SIG-M5 (cell line): Measurements from ENCODE around the gene CYTH3.
"Not testable (repeated sequence)": the region's sequence is repeated elsewhere in the genome, so short reads cannot be mapped to it uniquely, and the experiment has no call there.

Source experiments
- DNase-seq: peaks from one replicate; lab custom pipeline; 2025; lab: John Stamatoyannopoulos, UW

The CYTH3 gene

GRCh38 chr7:6193709-6194108 is 78.7 kb downstream of the CYTH3 start:
- no peak for DNase-seq

- not testable (repeated sequence) for DNase-seq
Measured at GRCh38 chr7:6190563-6190962, 81.9 kb downstream of the CYTH3 start.

- no peak for DNase-seq
Measured at GRCh38 chr7:6188389-6188788, 84.0 kb downstream of the CYTH3 start.

- no peak for DNase-seq
Measured at GRCh38 chr7:6186577-6186976, 85.8 kb downstream of the CYTH3 start.

- DNase-seq, result no peak
Measured at GRCh38 chr7:6182993-6183392, 89.4 kb downstream of the CYTH3 start.

- no peak for DNase-seq
Measured at GRCh38 chr7:6181136-6181535, 91.3 kb downstream of the CYTH3 start.

- no peak for DNase-seq
Measured at GRCh38 chr7:6180344-6180725, 92.1 kb downstream of the CYTH3 start.

GRCh38 chr7:6179620-6180343 is 92.6 kb downstream of the CYTH3 start:
- DNase-seq, result no peak

- DNase-seq, result no peak
Measured at GRCh38 chr7:6178298-6179029, 94.0 kb downstream of the CYTH3 start.

GRCh38 chr7:6175645-6176044 is 96.8 kb downstream of the CYTH3 start:
- DNase-seq, result no peak

- DNase-seq, result no peak
Measured at GRCh38 chr7:6172910-6173295, 99.5 kb downstream of the CYTH3 start.

- DNase-seq, result no peak
Measured at GRCh38 chr7:6172224-6172909, 100.1 kb downstream of the CYTH3 start.

- DNase-seq, result no peak
Measured at GRCh38 chr7:6171532-6172223, 100.7 kb downstream of the CYTH3 start.

- no peak for DNase-seq
Measured at GRCh38 chr7:6170571-6171531, 101.6 kb downstream of the CYTH3 start.

- DNase-seq, result no peak
Measured at GRCh38 chr7:6169805-6170520, 102.5 kb downstream of the CYTH3 start.

GRCh38 chr7:6168477-6168868 is 104.0 kb downstream of the CYTH3 start:
- no peak for DNase-seq

- no peak for DNase-seq
Measured at GRCh38 chr7:6167587-6168476, 104.6 kb downstream of the CYTH3 start.

GRCh38 chr7:6167004-6167551 is 105.3 kb downstream of the CYTH3 start:
- DNase-seq, result no peak

- DNase-seq, result no peak
Measured at GRCh38 chr7:6166443-6166891, 106.0 kb downstream of the CYTH3 start.
